CD4-positive, alpha-beta T cell (primary cell): ENCODE measurements around the gene WWOX. TPM values are rescaled to one million over a fixed set of nuclear protein-coding genes. Genes with fewer than 3 reads are reported as not detected.

Source experiments
- ATAC-seq: fragments of 200-7000 bp; cut with Tn5 transposase; one replicate; pipeline ENCODE4 v1.10.0; 2022; ENCODE audit warnings: mild to moderate bottlenecking; ENCODE audit not compliant: poor library complexity
- CTCF ChIA-PET: fragments of 350-600 bp; sonication (Branson Sonifier 250); formaldehyde crosslinking; loops from one replicate; lab custom pipeline; 2021; ENCODE audit warnings: antibody characterized with exemption, inconsistent platforms; lab: Charles Lee
- POLR2A ChIA-PET: fragments of 350-600 bp; sonication (Branson Sonifier 250); formaldehyde crosslinking; loops from one replicate; lab custom pipeline; 2021; ENCODE audit warnings: antibody characterized with exemption, inconsistent platforms; lab: Charles Lee
- DNase-seq, 14 experiments: peaks; one replicate each; pipeline ENCODE4 v3.0.0-alpha.2; 2013 to 2020; ENCODE audit warnings: mixed read lengths in 2 of 14
- H3K27ac ChIP-seq, 2 donors: one replicate each; pipeline versions ENCODE4 v1.5.1 to v1.7.0; 2013; ENCODE audit warnings: low read length in 2 of 2, low read depth in 1 of 2, mild to moderate bottlenecking in 1 of 2
- H3K27me3 ChIP-seq, 2 experiments: 1 replicate in 1 of 2; 2 replicates in 1 of 2; pipeline versions ENCODE4 v1.6.1 to v1.7.0; 2013; ENCODE audit warnings: low read length in 2 of 2, control low read depth in 1 of 2, mild to moderate bottlenecking in 1 of 2, moderate library complexity in 1 of 2; ENCODE audit not compliant: insufficient read depth in 2 of 2, control insufficient read depth in 1 of 2
- H3K36me3 ChIP-seq: one replicate; pipeline ENCODE4 v1.6.1; 2013; ENCODE audit warnings: low read length, control low read depth; ENCODE audit not compliant: insufficient read depth
- H3K4me1 ChIP-seq: one replicate; pipeline ENCODE4 v1.6.1; 2013; ENCODE audit warnings: low read length, control low read depth; ENCODE audit not compliant: insufficient read depth
- H3K4me3 ChIP-seq: one replicate; pipeline ENCODE4 v1.5.1; 2013; ENCODE audit warnings: mild to moderate bottlenecking, low read length, moderate library complexity
- H3K9me3 ChIP-seq, 2 experiments: 1 replicate in 1 of 2; 2 replicates in 1 of 2; pipeline versions ENCODE4 v1.6.1 to v1.7.0; 2013; ENCODE audit warnings: low read length in 2 of 2, mild to moderate bottlenecking in 2 of 2, control low read depth in 1 of 2, moderate library complexity in 1 of 2; ENCODE audit not compliant: control insufficient read depth in 1 of 2, insufficient read depth in 1 of 2
- H3K27ac Mint-ChIP-seq: one replicate; pipeline ENCODE4 v1.8.0; 2020; ENCODE audit warnings: mixed read lengths
- H3K27me3 Mint-ChIP-seq: one replicate; pipeline ENCODE4 v1.8.0; 2021; ENCODE audit warnings: mixed read lengths
- H3K36me3 Mint-ChIP-seq: one replicate; pipeline ENCODE4 v1.8.0; 2021; ENCODE audit warnings: low read depth, mixed read lengths
- H3K4me1 Mint-ChIP-seq: one replicate; pipeline ENCODE4 v1.8.0; 2021; ENCODE audit warnings: low read depth, mixed read lengths
- H3K4me3 Mint-ChIP-seq: one replicate; pipeline ENCODE4 v1.8.0; 2020; ENCODE audit warnings: mild to moderate bottlenecking, mixed read lengths
- H3K9me3 Mint-ChIP-seq: one replicate; pipeline ENCODE4 v1.8.0; 2020; ENCODE audit warnings: mixed read lengths
- CTCF ChIP-seq: fragments of 200-600 bp; IDR thresholded peaks from one replicate; pipeline ENCODE4 v1.8.0; 2022; ENCODE audit warnings: antibody characterized with exemption, mild to moderate bottlenecking
- intact Hi-C, 2 experiments: fragments of 100-400 bp; cut with DNase I in 1 of 2; cut with micrococcal nuclease in 1 of 2; formaldehyde crosslinking; loops; one replicate each; pipeline versions ENCODE4 v1.15.1 to v1.9.0; 2023 to 2025; cut with DNase I, micrococcal nuclease
- total RNA-seq, 174 experiments: library from RNA in 2 of 174; stranded (reverse) in 2 of 174; gene quantifications; one replicate each; pipeline ENCODE4 v1.2.3 and lab custom pipeline; 2021 to 2026

The WWOX gene
- total RNA-seq, 2 experiments from 2014 or later, result 19.3 to 21.7 TPM

- Histone ChIP-seq H3K4me3 (no peak overlapping the region), H3K36me3 (no peaks in the 10 kb centered on the region), H3K27ac (no peak overlapping the region), H3K9me3 (no peaks in the 10 kb centered on the region), H3K4me1 (no peaks in the 10 kb centered on the region), H3K27me3 (no peaks in the 10 kb centered on the region)
- no peak for ATAC-seq
- Mint-ChIP-seq H3K27ac (no peak overlapping the region), H3K4me3 (no peak overlapping the region), H3K36me3 (no peaks in the 10 kb centered on the region), H3K9me3 (no peaks in the 10 kb centered on the region), H3K4me1 (no peaks in the 10 kb centered on the region), H3K27me3 (no peaks in the 10 kb centered on the region)
- intact Hi-C loops, result no loop called here
- ChIA-PET POLR2A (no interaction called here), CTCF (no interaction called here)
- TF ChIP-seq CTCF, result no peak
- no peak for DNase-seq
These were observed 541.4 kb downstream of the WWOX start for GRCh38 chr16:78640886-78641285.

DNA sequence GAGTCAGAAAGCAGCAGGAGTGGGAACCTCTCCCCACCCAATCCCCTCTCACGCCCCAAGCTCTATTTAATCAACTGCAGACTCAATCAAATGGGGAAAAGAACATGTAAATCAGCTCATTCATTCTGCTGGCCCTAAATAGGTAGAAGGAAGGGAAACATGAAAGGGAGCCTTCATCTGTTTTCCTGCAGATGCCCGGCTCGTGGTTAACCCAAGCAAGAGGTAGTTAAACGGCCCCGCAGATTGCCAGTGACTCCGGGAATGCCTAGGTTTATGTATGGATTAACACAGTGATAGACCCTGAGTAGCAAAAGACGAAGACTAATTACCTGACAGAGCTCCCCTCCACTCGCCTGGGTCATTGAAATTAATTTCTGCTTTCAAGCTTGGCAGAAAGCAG is 542.0 kb downstream of the WWOX start:
- H3K27ac ChIP-seq, result no peak overlapping the region
- no peaks in the 10 kb centered on the region for H3K4me1 ChIP-seq
- no peak for DNase-seq
- CTCF ChIA-PET, result no interaction called here
- POLR2A ChIA-PET, result no interaction called here
- no peak overlapping the region for H3K4me3 ChIP-seq
- no peaks in the 10 kb centered on the region for H3K9me3 ChIP-seq
- no peak for TF ChIP-seq CTCF
- no peaks in the 10 kb centered on the region for H3K36me3 Mint-ChIP-seq
- intact Hi-C loops, result no loop called here
- no peak for ATAC-seq
- no peak overlapping the region for H3K27ac Mint-ChIP-seq
- no peaks in the 10 kb centered on the region for H3K4me1 Mint-ChIP-seq
- H3K27me3 ChIP-seq, result no peaks in the 10 kb centered on the region
- no peak overlapping the region for H3K4me3 Mint-ChIP-seq
- no peaks in the 10 kb centered on the region for H3K9me3 Mint-ChIP-seq
- H3K27me3 Mint-ChIP-seq, result no peaks in the 10 kb centered on the region
- no peaks in the 10 kb centered on the region for H3K36me3 ChIP-seq

- CTCF ChIA-PET, result interaction anchor here (0.5 kb wide), 1 partner anchor 103 kb away, joined by 5 read pairs; no protein-coding TSS in a partner anchor
- Mint-ChIP-seq H3K4me1 (no peaks in the 10 kb centered on the region), H3K27ac (no peak overlapping the region), H3K36me3 (no peaks in the 10 kb centered on the region), H3K27me3 (no peaks in the 10 kb centered on the region), H3K9me3 (no peaks in the 10 kb centered on the region), H3K4me3 (no peak overlapping the region)
- intact Hi-C loops, result no loop called here
- H3K27ac ChIP-seq, result no peak overlapping the region
- no peak overlapping the region for H3K4me3 ChIP-seq
- TF ChIP-seq CTCF, result no peak
- H3K27me3 ChIP-seq, result no peaks in the 10 kb centered on the region
- H3K9me3 ChIP-seq, result no peaks in the 10 kb centered on the region
- DNase-seq, result no peak
- no peaks in the 10 kb centered on the region for H3K4me1 ChIP-seq
- POLR2A ChIA-PET, result no interaction called here
- no peaks in the 10 kb centered on the region for H3K36me3 ChIP-seq
- ATAC-seq, result no peak
These were observed 543.3 kb downstream of the WWOX start for GRCh38 chr16:78642621-78643285.
